ENCODE results near the gene PRR16.

DNA sequence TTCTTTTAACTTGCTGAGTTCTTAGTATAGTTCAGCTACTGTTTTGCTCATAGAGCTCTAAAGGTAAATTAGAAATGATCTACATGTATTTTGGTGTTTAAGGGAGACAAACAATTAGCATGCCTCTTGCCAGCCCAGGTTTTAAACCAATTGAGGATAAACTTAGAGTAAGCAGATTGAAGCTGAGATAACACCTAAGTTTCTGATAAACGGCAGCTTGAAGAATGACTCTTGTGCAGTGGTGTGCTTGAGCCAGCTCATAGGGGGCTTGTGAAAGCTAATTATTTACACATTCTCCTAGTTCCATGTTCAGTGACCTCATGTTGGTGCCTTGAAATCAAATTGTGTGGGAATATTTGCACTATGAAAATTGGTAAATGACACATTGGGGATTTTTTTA, 193.0 kb downstream of the PRR16 start:
- TF ChIP-seq, protein P1, sequence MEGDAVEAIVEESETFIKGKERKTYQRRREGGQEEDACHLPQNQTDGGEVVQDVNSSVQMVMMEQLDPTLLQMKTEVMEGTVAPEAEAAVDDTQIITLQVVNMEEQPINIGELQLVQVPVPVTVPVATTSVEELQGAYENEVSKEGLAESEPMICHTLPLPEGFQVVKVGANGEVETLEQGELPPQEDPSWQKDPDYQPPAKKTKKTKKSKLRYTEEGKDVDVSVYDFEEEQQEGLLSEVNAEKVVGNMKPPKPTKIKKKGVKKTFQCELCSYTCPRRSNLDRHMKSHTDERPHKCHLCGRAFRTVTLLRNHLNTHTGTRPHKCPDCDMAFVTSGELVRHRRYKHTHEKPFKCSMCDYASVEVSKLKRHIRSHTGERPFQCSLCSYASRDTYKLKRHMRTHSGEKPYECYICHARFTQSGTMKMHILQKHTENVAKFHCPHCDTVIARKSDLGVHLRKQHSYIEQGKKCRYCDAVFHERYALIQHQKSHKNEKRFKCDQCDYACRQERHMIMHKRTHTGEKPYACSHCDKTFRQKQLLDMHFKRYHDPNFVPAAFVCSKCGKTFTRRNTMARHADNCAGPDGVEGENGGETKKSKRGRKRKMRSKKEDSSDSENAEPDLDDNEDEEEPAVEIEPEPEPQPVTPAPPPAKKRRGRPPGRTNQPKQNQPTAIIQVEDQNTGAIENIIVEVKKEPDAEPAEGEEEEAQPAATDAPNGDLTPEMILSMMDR (IDR thresholded peaks at IDR 0.05) = no peak
- TF ChIP-seq EP300 (IDR thresholded peaks at IDR 0.05) = no peak
- TF ChIP-seq POLR2A (IDR thresholded peaks at IDR 0.05) = no peak

All from sigmoid colon (tissue), 4 donors.